Measurements from ENCODE around the gene SHROOM3. TPM values are rescaled to one million over a fixed set of nuclear protein-coding genes. Genes with fewer than 3 reads are reported as not detected.
A peak's percentile ranks its signal among the peaks of the same experiment; 100 is the strongest.

The SHROOM3 gene
- total RNA-seq, 1 donor from 2014 or later: 42.7 TPM

GRCh38 chr4:76458297-76458696 is 23.3 kb downstream of the SHROOM3 start:
- Mint-ChIP-seq H3K27ac (ENCODE audit: unreplicated experiment) (peak overlapping the region; percentile 97), H3K36me3 (ENCODE audit: low read depth) (peaks cover 7% of the 10 kb centered on the region), H3K27me3 (ENCODE audit: low read depth) (no peaks in the 10 kb centered on the region), H3K4me1 (ENCODE audit: low read depth) (peaks cover 20% of the 10 kb centered on the region), H3K9me3 (ENCODE audit: low read depth) (peaks cover 8% of the 10 kb centered on the region), H3K4me3 (ENCODE audit: unreplicated experiment) (no peak overlapping the region)
- no peak for DNase-seq (ENCODE audit: low spot score)
- TF ChIP-seq, protein P1, sequence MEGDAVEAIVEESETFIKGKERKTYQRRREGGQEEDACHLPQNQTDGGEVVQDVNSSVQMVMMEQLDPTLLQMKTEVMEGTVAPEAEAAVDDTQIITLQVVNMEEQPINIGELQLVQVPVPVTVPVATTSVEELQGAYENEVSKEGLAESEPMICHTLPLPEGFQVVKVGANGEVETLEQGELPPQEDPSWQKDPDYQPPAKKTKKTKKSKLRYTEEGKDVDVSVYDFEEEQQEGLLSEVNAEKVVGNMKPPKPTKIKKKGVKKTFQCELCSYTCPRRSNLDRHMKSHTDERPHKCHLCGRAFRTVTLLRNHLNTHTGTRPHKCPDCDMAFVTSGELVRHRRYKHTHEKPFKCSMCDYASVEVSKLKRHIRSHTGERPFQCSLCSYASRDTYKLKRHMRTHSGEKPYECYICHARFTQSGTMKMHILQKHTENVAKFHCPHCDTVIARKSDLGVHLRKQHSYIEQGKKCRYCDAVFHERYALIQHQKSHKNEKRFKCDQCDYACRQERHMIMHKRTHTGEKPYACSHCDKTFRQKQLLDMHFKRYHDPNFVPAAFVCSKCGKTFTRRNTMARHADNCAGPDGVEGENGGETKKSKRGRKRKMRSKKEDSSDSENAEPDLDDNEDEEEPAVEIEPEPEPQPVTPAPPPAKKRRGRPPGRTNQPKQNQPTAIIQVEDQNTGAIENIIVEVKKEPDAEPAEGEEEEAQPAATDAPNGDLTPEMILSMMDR (IDR thresholded peaks at IDR 0.05): no peak

- H3K36me3 Mint-ChIP-seq (ENCODE audit: low read depth): peaks cover 7% of the 10 kb centered on the region
- DNase-seq (ENCODE audit: low spot score): no peak
- peaks cover 20% of the 10 kb centered on the region for H3K4me1 Mint-ChIP-seq (ENCODE audit: low read depth)
- no peaks in the 10 kb centered on the region for H3K27me3 Mint-ChIP-seq (ENCODE audit: low read depth)
- TF ChIP-seq, protein P1 (IDR thresholded peaks at IDR 0.05): no peak
- H3K27ac Mint-ChIP-seq (ENCODE audit: unreplicated experiment): peak overlapping the region; percentile 97
- H3K4me3 Mint-ChIP-seq (ENCODE audit: unreplicated experiment): no peak overlapping the region
- H3K9me3 Mint-ChIP-seq (ENCODE audit: low read depth): peaks cover 8% of the 10 kb centered on the region
These were observed 23.8 kb downstream of the SHROOM3 start for GRCh38 chr4:76458825-76459224.

DNA sequence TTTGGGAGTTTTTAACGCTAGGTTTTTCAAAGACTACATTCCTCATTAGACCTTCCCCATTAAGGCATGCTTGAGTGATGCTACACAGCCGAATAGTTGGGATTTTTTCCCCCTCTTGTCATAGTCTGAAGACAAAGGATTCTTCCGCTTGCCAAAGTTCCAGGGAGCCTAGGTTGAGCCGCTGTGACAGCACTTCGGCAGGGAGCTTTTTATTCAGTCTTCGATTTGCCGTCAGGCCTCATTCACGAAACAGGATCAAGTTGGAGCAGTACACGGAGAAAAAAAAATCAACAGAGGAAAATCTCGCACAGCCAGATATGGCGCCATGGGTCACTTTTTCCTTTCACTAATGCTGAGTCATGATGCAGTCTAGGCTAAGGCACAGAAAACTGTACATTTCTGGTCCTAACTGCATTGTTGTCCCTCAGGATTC is 24.3 kb downstream of the SHROOM3 start:
- TF ChIP-seq, protein P1 (IDR thresholded peaks at IDR 0.05): no peak
- Mint-ChIP-seq H3K36me3 (ENCODE audit: low read depth) (peaks cover 7% of the 10 kb centered on the region), H3K4me1 (ENCODE audit: low read depth) (peaks cover 20% of the 10 kb centered on the region), H3K27ac (ENCODE audit: unreplicated experiment) (peak overlapping the region; percentile 97), H3K9me3 (ENCODE audit: low read depth) (peaks cover 8% of the 10 kb centered on the region), H3K4me3 (ENCODE audit: unreplicated experiment) (peak overlapping the region; percentile 53), H3K27me3 (ENCODE audit: low read depth) (no peaks in the 10 kb centered on the region)
- no peak for DNase-seq (ENCODE audit: low spot score)

DNA sequence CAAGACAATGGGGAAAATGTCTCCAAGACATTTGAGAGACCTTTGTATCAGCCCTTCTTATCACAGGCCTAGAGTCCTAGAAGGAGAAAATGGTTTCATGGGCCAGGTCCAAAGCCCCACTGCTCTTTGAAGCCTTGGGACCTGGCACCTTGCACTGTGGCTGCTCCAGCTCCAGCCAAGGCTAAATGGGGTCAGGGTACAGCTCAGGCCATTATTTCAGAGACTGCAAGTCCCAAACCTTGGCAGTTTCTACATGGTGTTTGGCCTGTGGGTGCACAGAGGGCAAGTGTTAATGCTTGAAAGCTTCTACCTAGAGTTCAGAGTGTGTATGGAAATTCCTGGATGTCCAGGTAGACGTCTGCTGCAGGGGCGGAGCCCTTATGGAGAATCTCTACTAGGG is 28.5 kb downstream of the SHROOM3 start:
- TF ChIP-seq, protein P1 (IDR thresholded peaks at IDR 0.05): no peak
- no peak for DNase-seq (ENCODE audit: low spot score)
- H3K27me3 Mint-ChIP-seq (ENCODE audit: low read depth): no peaks in the 10 kb centered on the region
- H3K27ac Mint-ChIP-seq (ENCODE audit: unreplicated experiment): peak overlapping the region; percentile 30
- no peak overlapping the region for H3K4me3 Mint-ChIP-seq (ENCODE audit: unreplicated experiment)
- H3K4me1 Mint-ChIP-seq (ENCODE audit: low read depth): peaks cover 16% of the 10 kb centered on the region
- peaks cover 8% of the 10 kb centered on the region for H3K9me3 Mint-ChIP-seq (ENCODE audit: low read depth)
- peaks cover 7% of the 10 kb centered on the region for H3K36me3 Mint-ChIP-seq (ENCODE audit: low read depth)

DNA sequence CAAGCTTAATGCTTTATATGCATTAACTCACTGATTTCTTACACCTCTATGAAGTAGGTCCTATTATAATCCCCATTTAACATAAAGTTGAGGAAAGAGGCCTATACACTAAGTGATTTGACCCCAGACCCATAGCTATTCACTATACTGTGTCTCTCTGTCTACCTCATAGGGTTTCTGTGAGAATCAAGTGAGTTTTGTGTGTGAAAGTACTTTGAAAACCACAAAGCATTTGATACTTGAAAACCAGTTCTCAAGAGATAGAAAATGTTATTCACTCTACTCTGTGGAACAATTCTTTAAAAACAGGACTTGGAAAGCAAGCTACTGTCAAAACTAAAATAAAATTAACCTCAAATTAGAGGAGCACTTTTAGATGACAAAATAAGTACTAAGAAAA is 35.0 kb downstream of the SHROOM3 start:
- H3K27me3 Mint-ChIP-seq (ENCODE audit: low read depth): no peaks in the 10 kb centered on the region
- H3K4me3 Mint-ChIP-seq (ENCODE audit: unreplicated experiment): no peak overlapping the region
- no peak for DNase-seq (ENCODE audit: low spot score)
- H3K9me3 Mint-ChIP-seq (ENCODE audit: low read depth): no peaks in the 10 kb centered on the region
- TF ChIP-seq, protein P1 (IDR thresholded peaks at IDR 0.05): no peak
- H3K4me1 Mint-ChIP-seq (ENCODE audit: low read depth): no peaks in the 10 kb centered on the region
- H3K36me3 Mint-ChIP-seq (ENCODE audit: low read depth): no peaks in the 10 kb centered on the region
- no peak overlapping the region for H3K27ac Mint-ChIP-seq (ENCODE audit: unreplicated experiment)

Data from chondrocyte (in vitro differentiated cells).